Body of pancreas (tissue), 4 donors: ENCODE results near the gene TM6SF1. TPM values are rescaled to one million over a fixed set of nuclear protein-coding genes. Genes with fewer than 3 reads are reported as not detected.
"Not testable (repeated sequence)": the region's sequence is repeated elsewhere in the genome, so short reads cannot be mapped to it uniquely, and the experiment has no call there.

Experiments used
- ATAC-seq: fragments of 150-250 bp; one replicate; pipeline ENCODE4 v1.9.1; 2016
- DNase-seq, 4 donors: peaks; one replicate each; pipeline ENCODE4 v3.0.0-alpha.2; 2019
- H3K27ac ChIP-seq, 4 donors: fragments of 200-600 bp; sonication (generic); 1 replicate in 3 of 4; 2 replicates in 1 of 4; pipeline versions ENCODE4 v1.5.1 to v1.6.1; 2016 to 2019; ENCODE audit warnings: mild to moderate bottlenecking in 1 of 4, mixed read lengths in 1 of 4, moderate library complexity in 1 of 4
- H3K27me3 ChIP-seq, 2 donors: fragments of 200-600 bp; sonication (generic); one replicate each; pipeline ENCODE4 v1.6.0; 2016; ENCODE audit warnings: mild to moderate bottlenecking in 1 of 2
- H3K36me3 ChIP-seq, 2 donors: fragments of 200-600 bp; sonication (generic); replicated peaks in 1 of 2; 2 replicates each; pipeline ENCODE4 v1.5.1; 2016; ENCODE audit warnings: low read depth in 2 of 2; ENCODE audit not compliant: insufficient read depth in 1 of 2
- H3K4me1 ChIP-seq: fragments of 200-600 bp; sonication (generic); one replicate; pipeline ENCODE4 v1.6.0; 2016
- H3K4me3 ChIP-seq, 2 donors: fragments of 200-600 bp; sonication (generic); 1 replicate in 1 of 2; 2 replicates in 1 of 2; pipeline ENCODE4 v1.5.1; 2016 to 2019
- H3K9me3 ChIP-seq, 3 donors: fragments of 200-600 bp; sonication (generic); 1 replicate in 2 of 3; 2 replicates in 1 of 3; pipeline ENCODE4 v1.5.1; 2016
- POLR2A ChIP-seq, 3 donors: fragments of 450-650 bp; IDR thresholded peaks; one replicate each; pipeline ENCODE4 v1.6.1; 2016; ENCODE audit warnings: antibody characterized with exemption in 3 of 3, mild to moderate bottlenecking in 2 of 3
- WGBS, 2 donors: methylation state at CpG; one replicate each; pipeline ENCODE4 v1.1.5; 2017; 5-methylcytosine and 5-hydroxymethylcytosine counted together
- intact Hi-C: fragments of 100-400 bp; cut with DNase I; formaldehyde crosslinking; loops from one replicate; pipeline ENCODE4 v1.15.1; 2023
- total RNA-seq, 2 donors: library from RNA; depleted of rRNA; stranded (reverse); fragments of >200 nt; gene quantifications; one replicate each; pipeline ENCODE4 v1.1.0, GENCODE V29; 2016
- TF ChIP-seq, protein P1 (sequence below), 7 experiments: fragments of 450-650 bp in 4 of 7; fragments of 200-600 bp in 3 of 7; sonication (generic) in 3 of 7; IDR thresholded peaks; one replicate each; pipeline ENCODE4 v1.5.1; 2016 to 2019; ENCODE audit warnings: antibody characterized with exemption in 7 of 7

TM6SF1 gene
- total RNA-seq, 2 donors from 2014 or later = 1.8 to 2.3 TPM

DNA sequence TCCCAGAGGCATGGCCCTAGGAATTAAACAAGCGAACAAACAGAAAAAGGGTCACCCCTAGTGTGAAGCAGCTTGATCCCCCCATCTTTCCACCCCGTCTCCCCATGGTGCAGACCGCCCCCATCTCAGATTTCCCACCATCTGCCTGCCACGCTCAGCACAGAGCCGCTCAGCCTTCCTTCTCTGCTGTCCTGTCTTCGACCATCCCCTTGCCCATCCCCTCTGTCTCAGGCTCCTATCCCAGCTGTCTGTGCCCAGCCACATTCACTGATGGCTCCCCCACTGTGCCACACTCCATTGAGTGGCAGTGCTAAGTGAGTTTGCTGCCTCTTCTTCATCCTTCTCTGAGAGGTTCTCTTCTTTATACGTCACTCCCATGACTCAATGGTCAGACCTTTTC, 28.7 kb upstream of the TM6SF1 start:
- DNase-seq (no peak), ATAC-seq (no peak)
- Histone ChIP-seq H3K4me3 (no peak overlapping the region), H3K27me3 (no peaks in the 10 kb centered on the region), H3K36me3 (no peaks in the 10 kb centered on the region), H3K4me1 (no peaks in the 10 kb centered on the region), H3K9me3 (no peaks in the 10 kb centered on the region), H3K27ac (no peak overlapping the region)
- no peak for TF ChIP-seq POLR2A (IDR thresholded peaks at IDR 0.05)
- TF ChIP-seq, protein P1, sequence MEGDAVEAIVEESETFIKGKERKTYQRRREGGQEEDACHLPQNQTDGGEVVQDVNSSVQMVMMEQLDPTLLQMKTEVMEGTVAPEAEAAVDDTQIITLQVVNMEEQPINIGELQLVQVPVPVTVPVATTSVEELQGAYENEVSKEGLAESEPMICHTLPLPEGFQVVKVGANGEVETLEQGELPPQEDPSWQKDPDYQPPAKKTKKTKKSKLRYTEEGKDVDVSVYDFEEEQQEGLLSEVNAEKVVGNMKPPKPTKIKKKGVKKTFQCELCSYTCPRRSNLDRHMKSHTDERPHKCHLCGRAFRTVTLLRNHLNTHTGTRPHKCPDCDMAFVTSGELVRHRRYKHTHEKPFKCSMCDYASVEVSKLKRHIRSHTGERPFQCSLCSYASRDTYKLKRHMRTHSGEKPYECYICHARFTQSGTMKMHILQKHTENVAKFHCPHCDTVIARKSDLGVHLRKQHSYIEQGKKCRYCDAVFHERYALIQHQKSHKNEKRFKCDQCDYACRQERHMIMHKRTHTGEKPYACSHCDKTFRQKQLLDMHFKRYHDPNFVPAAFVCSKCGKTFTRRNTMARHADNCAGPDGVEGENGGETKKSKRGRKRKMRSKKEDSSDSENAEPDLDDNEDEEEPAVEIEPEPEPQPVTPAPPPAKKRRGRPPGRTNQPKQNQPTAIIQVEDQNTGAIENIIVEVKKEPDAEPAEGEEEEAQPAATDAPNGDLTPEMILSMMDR (IDR thresholded peaks at IDR 0.05) = no peak
- intact Hi-C loops = no loop called here
- WGBS, 2 donors = 53 to 59% methylated on average over 7 of the region's 7 CpGs

DNA sequence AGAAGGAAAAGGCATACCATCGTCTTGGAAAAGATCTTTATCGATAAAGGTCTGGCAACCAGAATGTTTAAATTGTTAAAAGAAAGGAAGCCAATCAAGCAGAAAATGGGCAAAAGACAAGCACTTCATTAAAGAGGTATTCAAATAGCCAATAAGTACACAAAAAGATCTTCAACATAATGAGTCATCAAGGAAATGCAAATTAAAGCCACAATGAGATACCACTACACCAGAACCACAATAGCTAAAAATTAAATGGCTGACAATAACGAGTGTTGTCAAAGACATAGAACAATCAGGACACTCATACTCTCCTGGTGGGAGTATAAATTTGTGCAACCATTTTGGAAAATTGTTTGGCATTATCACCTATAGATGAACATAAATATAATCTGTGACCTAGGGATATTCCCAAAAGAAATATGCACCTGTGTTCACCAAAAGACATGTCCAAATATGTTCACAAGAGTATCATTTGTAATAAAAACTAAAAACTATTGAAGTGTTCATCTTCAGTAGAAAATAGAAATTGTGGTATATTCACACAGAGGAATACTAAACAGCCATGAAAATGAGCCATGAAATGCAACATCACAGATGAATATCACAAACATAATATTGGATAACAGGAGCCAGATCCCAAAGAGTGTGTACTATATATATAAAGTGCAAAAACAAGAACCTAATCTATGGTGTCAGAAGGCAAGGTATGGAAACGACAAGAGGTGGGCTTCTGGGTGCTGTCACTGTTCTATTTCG, 26.0 kb upstream of the TM6SF1 start:
- Histone ChIP-seq H3K4me1 (no peaks in the 10 kb centered on the region), H3K9me3 (no peaks in the 10 kb centered on the region), H3K27me3 (no peaks in the 10 kb centered on the region), H3K4me3 (no peak overlapping the region), H3K36me3 (no peaks in the 10 kb centered on the region), H3K27ac (no peak overlapping the region)
- WGBS, 2 donors = 59 to 67% methylated on average over 5 of the region's 5 CpGs
- intact Hi-C loops = no loop called here
- TF ChIP-seq, protein P1 (IDR thresholded peaks at IDR 0.05) = no peak
- TF ChIP-seq POLR2A (IDR thresholded peaks at IDR 0.05) = no peak
- DNase-seq = no peak
- ATAC-seq = no peak

GRCh38 chr15:83082730-83083386, 24.6 kb upstream of the TM6SF1 start:
- 40 to 68% methylated on average over 4 to 5 of the region's 5 CpGs for WGBS, 2 donors
- TF ChIP-seq, protein P1 (IDR thresholded peaks at IDR 0.05) = no peak
- no peak for TF ChIP-seq POLR2A (IDR thresholded peaks at IDR 0.05)
- DNase-seq (no peak), ATAC-seq (no peak)
- Histone ChIP-seq H3K27me3 (no peaks in the 10 kb centered on the region), H3K27ac (no peak overlapping the region), H3K4me3 (no peak overlapping the region), H3K4me1 (no peaks in the 10 kb centered on the region), H3K36me3 (no peaks in the 10 kb centered on the region), H3K9me3 (no peaks in the 10 kb centered on the region)
- intact Hi-C loops = no loop called here

DNA sequence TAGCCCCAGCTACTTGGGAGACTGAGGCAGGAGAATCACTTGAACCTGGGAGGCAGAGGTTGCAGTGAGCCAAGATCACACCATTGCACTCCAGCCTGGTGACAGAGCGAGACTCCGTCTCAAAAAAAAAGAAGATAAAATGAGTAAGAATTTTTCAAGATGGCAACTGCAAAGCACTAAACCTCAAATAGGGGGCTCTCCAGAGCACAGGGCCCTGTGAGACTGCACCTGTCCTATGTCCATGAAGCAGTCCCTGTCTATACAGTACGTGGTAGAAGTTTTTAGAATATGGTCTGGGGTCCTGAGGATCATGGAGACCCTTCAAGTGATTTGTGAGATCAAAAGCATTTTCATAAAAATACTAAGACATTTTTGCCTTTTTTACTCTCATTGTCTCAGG, 22.0 kb upstream of the TM6SF1 start:
- H3K36me3 ChIP-seq = not testable (repeated sequence)

GRCh38 chr15:83085864-83086552, 21.4 kb upstream of the TM6SF1 start:
- DNase-seq, H3K9me3 ChIP-seq, H3K4me3 ChIP-seq, H3K4me1 ChIP-seq, ATAC-seq, H3K27ac ChIP-seq, intact Hi-C loops, H3K27me3 ChIP-seq, H3K36me3 ChIP-seq: not testable (repeated sequence)
- WGBS, 2 donors = 83 to 94% methylated on average over 8 of the region's 8 CpGs

More for the DNA sequence above, 22.0 kb upstream of the TM6SF1 start:
- intact Hi-C loops, H3K27ac ChIP-seq, ATAC-seq, DNase-seq, H3K9me3 ChIP-seq, H3K27me3 ChIP-seq, H3K4me3 ChIP-seq, H3K4me1 ChIP-seq: not testable (repeated sequence)
- 72 to 76% methylated on average over 3 of the region's 3 CpGs for WGBS, 2 donors
